Measurements from ENCODE around the gene MAP4K2.
"Not testable (repeated sequence)": the region's sequence is repeated elsewhere in the genome, so short reads cannot be mapped to it uniquely, and the experiment has no call there.

MAP4K2 gene

GRCh38 chr11:64838600-64839334 is 35.8 kb upstream of the MAP4K2 start:
- DNase-seq = no peak

- DNase-seq = no peak
These were observed 34.9 kb upstream of the MAP4K2 start for GRCh38 chr11:64837887-64838351.

DNA sequence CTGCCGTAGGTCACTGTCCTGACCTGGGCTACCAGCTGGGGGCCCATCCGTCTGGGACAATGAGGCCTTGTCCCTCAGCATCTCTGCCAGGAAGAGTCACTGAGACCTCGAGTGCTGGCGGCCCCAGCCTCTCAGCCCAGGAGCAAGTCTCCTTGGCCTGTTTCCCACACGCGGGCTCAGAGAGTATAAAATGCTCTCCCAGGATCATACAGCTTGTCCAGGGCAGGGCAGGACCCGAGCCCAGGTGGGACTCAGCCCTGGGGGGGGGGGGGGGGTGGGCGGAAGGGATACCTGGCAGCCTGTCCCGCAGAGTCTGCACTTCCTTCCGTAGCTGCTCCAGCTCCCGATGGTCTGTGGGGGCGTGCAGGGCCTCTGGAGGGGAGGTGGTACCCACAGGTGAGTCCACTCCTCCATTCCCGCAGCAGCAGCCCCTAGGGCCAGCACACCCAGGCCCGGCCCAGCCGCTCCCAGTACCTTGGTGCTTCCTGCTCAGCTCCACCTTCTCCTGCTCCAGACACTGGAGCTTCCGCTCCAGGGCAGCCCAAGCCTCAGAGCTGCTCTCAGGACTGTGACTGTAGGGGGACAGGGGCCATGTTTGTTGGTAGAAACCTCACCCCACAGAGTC is 33.5 kb upstream of the MAP4K2 start:
- no peak for DNase-seq

DNA sequence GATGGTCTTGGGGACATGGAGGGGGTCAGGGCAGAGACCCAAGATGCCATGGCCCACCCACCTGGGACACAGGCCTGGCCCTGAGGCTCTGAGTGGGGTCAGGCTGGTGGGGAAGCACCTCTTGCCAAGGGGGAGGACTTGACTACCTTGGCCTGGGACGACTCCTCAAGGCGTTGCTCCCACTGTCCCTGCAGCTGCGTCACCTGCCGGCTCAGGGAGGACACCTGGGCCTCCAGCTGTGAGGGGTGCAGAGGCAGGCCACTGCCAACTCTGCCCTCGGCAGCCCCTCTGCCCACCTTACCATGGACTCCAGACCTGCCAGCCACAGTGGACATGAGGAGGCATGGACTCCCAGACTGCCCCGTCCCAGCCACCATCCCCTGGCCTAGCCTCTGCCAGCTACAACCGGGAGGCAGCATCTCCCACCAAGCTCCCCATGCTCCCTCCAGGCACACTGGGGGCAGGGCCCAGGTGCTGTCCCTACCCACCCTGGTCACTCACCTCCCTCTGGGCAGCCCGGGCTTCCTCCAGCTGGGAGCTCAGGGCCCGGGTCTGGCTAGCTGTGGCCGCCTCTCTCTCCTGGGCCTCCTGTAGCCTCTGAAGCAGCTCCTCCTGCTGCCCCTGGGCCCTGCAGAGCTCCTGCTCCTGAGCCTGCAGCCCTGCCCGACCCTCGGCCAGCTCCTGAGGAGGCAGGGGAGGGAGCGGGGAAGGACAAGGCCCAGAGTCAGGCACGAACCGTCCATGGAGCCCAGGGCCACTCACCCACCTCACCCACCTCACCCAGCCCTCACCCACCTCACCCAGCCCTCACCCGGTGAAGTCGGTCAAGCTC is 32.8 kb upstream of the MAP4K2 start:
- no peak for DNase-seq

DNA sequence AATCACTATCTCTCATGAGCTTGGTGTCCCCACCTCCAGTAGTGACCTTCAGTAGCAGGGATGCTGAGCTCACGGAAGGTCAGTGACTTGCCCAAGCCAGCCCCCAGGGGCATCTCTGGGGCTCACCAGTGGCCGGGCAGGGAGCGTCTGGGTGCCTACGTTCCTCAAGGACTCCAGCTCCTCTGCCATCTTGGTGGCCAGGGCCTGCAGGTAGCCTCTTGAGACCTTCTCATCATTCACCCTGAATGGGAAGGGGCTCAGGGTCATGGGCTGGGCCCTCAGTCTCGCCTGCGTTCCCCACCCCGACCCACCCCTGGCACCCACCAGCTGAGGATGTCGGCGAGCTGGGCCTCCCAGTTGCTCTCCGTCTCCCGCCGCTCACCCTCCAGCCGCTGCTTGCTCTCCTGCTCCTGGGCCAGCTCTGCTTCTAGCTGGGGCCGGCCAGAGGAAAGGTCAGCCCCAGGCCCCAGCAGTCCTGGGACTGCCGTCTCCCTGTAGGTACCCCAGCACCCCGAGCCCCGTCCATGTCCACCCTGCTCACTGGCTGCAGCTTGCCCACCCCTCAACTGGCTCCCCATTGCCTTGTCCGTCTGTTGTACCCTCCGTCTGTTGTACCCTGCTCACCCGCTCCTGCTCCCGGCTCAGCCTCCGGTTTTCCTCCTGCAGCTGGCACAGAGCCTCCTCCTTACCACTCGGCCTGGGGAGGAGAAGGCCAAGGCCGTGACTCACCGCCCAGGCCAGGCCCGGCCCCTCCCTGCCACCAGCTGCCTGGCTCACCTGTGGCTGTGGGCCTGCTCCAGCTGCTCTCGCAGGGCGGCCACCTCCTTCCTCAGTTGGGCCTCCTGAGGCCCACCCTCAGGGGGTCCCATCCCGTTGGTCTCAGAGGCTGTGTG is 32.0 kb upstream of the MAP4K2 start:
- no peak for DNase-seq

DNA sequence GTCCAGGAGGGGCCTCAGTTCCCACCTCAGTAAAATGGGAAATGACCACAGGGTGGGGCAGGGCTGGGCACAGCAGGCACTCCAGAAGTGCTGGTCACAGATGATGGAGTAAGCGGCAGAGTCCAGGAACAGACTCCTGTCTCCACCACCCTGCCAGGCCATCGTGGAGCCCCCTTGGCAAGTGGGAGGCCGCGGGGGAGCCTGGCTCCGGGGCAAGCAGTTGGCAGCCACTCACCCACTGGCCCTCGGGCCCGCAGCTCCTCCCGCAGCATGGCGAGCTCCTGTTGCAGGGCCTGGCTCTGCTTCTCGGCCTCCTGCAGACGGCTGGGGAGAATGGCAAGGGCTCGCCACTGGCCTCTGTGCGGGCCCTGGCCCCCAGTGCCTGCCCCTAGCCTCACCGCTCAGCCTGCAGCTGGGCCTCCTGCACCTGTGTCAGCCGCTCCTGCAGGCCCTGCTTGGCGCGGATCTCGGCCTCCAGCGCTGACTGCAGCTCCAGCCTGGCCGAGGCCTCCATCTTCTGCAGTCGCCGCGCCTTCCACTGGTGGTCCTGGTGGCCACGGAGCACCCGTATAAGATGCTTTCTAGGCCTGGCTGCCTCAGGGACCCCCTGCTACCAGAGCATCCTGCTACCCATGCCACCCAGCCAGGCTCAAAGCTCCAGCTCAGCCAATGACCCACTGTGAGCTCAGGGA is 31.2 kb upstream of the MAP4K2 start:
- no peak for DNase-seq

DNA sequence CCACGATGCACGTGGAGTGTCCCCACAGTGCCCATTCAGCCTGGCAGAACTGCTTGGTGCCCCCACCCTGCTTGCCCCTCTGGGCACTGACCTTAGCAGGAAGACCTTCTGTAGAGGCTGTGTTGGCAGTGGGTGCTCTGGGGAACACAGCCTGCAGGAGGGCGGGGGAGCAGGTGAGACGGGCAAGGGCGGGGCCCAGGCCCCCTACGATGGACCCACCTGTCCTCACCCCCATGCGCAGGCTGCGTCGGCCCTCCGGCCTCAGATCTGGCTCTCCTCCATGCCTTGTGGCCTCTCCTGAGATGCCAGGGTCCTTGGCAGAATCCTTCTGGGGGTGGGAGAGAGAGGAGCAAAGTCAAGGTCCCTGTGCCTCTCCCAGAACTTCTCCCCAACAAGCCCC is 30.5 kb upstream of the MAP4K2 start:
- no peak for DNase-seq

DNA sequence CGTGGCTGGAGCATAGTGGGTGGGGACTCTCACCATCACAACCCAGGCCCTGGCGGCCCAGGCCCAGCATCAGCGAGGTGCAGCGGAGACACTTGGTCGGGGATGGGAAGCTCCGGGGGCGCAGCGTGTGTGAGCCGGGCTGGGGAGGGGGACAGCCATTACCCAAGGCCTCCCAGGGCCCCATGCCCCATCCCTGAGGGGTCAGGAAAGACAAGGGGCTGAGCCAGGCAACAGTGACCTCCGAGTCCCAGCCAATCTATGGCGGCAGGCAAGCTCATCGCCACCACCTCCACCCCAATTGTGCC is 30.1 kb upstream of the MAP4K2 start:
- DNase-seq = no peak

DNA sequence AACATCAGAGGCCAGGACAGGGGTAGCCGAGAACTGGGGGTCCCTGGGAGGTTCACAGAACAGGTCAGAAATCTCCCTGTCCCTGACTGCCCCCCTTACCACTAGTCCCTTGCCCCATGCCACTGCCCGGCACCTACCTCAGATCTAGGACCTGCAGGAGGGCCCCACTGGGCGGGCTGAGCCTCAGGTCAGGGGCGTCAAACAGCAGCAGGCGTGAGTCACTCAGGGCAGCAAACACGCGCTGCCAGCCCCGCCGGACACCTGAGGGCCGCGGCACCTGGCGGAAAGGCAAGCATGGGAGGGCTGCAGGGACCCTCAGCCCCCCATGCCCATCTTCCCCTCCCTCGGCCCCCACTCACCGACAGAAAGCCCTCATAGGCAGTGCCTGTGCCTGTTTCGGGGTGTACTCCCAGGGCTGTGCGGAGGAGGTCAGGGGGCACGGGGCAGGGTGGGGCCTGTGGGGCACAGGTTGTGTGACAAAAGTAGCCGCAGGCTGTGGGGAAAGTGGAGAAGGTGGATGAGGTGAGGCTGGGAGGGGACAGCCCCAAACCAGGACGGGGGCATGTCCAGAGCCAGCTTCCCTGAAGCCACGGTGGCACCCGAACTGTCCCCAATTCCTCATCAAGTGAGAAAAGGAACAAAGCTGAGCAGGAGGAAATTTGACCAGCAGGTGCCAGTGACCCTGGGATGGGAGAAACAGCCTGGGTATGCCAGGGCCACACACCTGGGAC is 29.6 kb upstream of the MAP4K2 start:
- no peak for DNase-seq

GRCh38 chr11:64831411-64831891 is 28.4 kb upstream of the MAP4K2 start:
- DNase-seq = no peak

GRCh38 chr11:64829536-64830251 is 26.7 kb upstream of the MAP4K2 start:
- no peak for DNase-seq

GRCh38 chr11:64827451-64827839 is 24.4 kb upstream of the MAP4K2 start:
- DNase-seq = no peak

DNA sequence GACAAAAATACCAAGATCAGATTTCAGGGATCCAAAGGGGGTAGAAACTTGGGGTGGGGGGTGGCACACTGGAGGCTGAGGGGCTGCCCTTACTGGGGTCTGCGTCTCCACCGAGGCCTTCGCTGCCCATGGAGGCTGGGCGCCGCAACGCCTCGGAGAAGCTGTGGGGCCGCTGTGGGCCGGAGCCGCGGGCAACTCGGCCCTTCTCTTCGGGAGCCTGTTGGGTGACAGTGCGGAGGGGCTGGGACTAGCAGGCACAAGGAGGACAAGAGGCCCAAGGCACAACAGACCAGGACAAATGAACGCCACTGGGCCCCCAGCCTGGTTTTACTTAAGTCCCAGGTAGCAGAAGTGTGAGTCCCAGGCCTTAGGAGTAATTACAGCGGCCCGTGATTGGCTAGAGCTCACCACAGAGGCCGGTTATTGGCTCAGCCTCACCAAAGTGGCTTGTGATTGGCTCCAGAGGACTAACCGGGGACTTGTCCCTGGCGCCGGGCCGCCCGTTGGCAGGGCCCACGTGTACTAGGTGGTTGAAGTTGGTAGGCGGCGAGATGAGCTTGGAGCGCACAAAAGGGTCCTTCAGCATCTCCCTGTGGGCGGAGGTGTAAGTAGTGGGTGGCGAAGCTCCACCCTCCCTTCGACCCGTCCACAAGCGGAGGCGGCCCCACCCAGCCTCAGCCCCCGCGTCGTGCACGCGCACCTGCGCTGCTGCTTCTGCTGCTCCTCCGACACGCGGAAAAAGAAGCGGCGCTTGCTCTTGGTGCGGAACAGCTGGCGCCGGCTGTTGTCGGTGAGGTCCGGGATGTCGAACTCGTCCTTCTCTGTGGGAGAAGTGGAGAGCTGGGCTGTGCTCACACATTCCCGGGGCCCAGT is 23.8 kb upstream of the MAP4K2 start:
- no peak for DNase-seq

DNA sequence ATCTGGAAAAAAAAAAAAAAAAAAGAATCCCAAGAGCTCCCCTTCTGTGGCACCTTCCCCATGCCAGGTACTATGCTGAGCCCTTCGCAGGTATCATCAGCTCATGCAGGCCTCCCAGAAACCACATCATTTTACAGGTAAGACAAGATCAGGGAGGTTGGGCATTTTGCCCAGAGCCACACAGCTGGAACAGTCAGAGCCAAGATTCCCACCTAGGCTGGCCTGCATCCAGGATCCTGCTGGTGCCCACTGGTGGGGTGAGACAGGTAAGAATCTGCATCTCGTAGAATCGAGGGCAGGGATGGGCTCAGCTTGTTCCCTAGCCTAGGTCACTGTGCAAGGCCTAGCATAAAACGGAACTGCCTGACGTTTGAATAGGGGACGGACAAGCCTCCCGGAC is 23.0 kb upstream of the MAP4K2 start:
- DNase-seq = no peak

DNA sequence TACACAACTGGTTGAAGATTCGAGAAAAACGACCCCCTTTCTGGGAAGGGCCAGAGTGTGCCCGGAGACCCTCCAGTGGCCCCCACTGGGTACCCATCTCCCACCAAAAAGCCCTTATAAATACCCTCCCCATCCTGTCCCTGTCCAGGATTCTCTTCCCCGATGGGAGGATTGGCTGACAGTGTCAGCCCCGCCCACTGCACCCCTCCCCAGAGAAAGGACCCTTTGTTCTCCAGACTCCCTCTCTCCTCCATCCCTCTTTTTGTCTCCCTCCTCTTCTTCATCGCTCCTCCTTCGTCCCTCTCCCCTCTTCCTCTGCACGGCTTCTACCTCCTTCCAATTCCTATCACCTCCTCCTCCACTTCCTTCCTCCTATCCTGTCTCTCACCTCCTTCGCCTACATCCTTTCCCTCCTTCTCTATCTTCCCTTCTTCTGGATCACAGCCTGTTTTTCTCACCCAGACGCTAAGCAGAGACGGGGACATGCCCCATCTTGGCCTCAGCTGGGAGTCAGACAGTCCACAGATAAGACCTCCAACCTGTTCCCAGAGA is 20.6 kb upstream of the MAP4K2 start:
- no peak for DNase-seq

DNA sequence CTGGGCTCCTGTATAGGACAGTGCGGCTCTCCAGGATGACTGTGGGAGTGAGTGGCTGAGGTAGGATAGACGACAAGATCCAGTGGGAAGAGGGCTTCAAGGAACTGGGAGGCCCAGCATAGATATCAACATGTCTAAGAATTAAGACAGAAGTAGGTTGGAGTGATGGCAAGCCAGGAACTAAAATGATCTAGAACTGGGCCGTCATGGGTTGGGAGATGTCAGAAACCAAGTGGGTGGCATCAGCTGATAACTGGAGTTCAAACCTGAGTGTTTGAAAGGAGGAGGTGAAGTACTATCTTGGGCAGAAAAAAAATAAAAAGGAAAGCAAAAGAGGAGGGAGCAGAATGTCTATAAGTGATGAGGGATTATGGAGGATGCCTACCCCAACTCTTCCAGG is 14.5 kb upstream of the MAP4K2 start:
- no peak for DNase-seq

GRCh38 chr11:64815433-64815832 is 12.4 kb upstream of the MAP4K2 start:
- DNase-seq = not testable (repeated sequence)

DNA sequence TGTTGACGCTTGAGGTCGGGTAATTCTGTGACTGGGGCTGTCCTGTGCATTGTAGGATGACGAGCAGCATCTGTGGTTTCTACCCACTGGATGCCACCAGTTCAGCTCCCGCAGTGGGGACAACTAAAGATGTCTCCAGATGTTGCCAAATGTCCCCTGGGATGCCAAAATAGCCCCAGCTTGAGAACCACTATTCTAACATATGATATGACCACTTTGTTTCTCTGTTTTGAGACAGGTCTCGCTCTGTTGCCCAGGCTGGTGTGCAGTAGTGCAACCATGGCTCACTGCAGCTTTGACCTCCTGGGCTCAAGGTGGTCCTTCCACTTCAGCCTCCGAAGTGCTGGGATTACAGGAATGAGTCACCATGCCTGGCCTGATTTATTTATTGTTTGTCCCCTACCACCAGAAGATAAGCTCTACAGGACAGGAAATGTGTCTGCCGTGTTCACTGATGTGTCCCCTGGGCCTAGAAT is 11.7 kb upstream of the MAP4K2 start:
- no peak for DNase-seq

GRCh38 chr11:64813826-64814225 is 10.8 kb upstream of the MAP4K2 start:
- no peak for DNase-seq

Measured in stimulated activated CD4-positive, alpha-beta T cell treated with anti-CD3 and anti-CD28 coated beads, Interleukin-4, amount 100 ng/mL, for 24 hours (primary cell).